ENCODE data around the gene ITLN1. TPM values are rescaled to one million over a fixed set of nuclear protein-coding genes. Genes with fewer than 3 reads are reported as not detected.

The ITLN1 gene
- polyA plus RNA-seq, 1 donor from 2014 or later, result not detected

DNA sequence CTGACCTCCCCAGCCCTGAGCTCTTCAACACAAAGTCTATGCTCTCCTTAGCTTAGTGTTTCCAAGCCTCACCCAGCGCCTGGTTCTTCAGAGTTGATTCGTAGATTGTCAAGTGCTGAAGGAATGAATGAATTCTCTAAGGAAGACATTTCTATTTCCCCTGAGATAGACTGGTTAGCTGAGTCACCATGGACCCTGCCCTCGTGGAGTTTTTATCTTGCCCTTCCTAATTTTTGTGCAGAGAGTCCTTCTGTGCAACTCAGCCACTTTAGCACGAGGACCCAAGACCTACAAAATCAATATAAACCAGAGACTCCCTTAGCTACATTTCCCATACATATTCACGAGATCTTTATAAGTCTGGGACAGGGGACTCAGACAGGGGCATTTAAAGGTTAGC lies 19.6 kb downstream of the ITLN1 start:
- no peak overlapping the region for H3K4me2 ChIP-seq (ENCODE audit: low read length)
- H3F3A ChIP-seq (ENCODE audit: insufficient read depth, low read length, poor library complexity, severe bottlenecking), result no peaks in the 10 kb centered on the region
- no peak overlapping the region for H3K9ac ChIP-seq (ENCODE audit: low read length)
- H3K79me2 ChIP-seq (replicated peaks; ENCODE audit: insufficient read depth, low read length), result no peaks in the 10 kb centered on the region
- H3K27ac ChIP-seq (ENCODE audit: low read length), result no peak overlapping the region
- no peaks in the 10 kb centered on the region for H3K36me3 ChIP-seq (ENCODE audit: insufficient read depth, low read length)
- H3K9me3 ChIP-seq (ENCODE audit: low read length), result no peaks in the 10 kb centered on the region
- no peak overlapping the region for H3K4me3 ChIP-seq (ENCODE audit: low read length)
- H2AFZ ChIP-seq (ENCODE audit: low read depth, low read length), result no peak overlapping the region
- H3K27me3 ChIP-seq (ENCODE audit: insufficient read depth, low read depth, low read length), result no peaks in the 10 kb centered on the region
- H3K9me2 ChIP-seq (ENCODE audit: insufficient read depth, low read length), result no peaks in the 10 kb centered on the region
- H4K20me1 ChIP-seq (ENCODE audit: insufficient read depth), result no peaks in the 10 kb centered on the region
- TF ChIP-seq EZH2 (IDR thresholded peaks at IDR 0.05; ENCODE audit: borderline replicate concordance, insufficient read depth, low read length, poor library complexity, severe bottlenecking), result no peak
- TF ChIP-seq, protein P1, sequence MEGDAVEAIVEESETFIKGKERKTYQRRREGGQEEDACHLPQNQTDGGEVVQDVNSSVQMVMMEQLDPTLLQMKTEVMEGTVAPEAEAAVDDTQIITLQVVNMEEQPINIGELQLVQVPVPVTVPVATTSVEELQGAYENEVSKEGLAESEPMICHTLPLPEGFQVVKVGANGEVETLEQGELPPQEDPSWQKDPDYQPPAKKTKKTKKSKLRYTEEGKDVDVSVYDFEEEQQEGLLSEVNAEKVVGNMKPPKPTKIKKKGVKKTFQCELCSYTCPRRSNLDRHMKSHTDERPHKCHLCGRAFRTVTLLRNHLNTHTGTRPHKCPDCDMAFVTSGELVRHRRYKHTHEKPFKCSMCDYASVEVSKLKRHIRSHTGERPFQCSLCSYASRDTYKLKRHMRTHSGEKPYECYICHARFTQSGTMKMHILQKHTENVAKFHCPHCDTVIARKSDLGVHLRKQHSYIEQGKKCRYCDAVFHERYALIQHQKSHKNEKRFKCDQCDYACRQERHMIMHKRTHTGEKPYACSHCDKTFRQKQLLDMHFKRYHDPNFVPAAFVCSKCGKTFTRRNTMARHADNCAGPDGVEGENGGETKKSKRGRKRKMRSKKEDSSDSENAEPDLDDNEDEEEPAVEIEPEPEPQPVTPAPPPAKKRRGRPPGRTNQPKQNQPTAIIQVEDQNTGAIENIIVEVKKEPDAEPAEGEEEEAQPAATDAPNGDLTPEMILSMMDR (IDR thresholded peaks at IDR 0.05; ENCODE audit: poor library complexity, severe bottlenecking), result no peak
- TF ChIP-seq, protein P2, sequence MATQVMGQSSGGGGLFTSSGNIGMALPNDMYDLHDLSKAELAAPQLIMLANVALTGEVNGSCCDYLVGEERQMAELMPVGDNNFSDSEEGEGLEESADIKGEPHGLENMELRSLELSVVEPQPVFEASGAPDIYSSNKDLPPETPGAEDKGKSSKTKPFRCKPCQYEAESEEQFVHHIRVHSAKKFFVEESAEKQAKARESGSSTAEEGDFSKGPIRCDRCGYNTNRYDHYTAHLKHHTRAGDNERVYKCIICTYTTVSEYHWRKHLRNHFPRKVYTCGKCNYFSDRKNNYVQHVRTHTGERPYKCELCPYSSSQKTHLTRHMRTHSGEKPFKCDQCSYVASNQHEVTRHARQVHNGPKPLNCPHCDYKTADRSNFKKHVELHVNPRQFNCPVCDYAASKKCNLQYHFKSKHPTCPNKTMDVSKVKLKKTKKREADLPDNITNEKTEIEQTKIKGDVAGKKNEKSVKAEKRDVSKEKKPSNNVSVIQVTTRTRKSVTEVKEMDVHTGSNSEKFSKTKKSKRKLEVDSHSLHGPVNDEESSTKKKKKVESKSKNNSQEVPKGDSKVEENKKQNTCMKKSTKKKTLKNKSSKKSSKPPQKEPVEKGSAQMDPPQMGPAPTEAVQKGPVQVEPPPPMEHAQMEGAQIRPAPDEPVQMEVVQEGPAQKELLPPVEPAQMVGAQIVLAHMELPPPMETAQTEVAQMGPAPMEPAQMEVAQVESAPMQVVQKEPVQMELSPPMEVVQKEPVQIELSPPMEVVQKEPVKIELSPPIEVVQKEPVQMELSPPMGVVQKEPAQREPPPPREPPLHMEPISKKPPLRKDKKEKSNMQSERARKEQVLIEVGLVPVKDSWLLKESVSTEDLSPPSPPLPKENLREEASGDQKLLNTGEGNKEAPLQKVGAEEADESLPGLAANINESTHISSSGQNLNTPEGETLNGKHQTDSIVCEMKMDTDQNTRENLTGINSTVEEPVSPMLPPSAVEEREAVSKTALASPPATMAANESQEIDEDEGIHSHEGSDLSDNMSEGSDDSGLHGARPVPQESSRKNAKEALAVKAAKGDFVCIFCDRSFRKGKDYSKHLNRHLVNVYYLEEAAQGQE (IDR thresholded peaks at IDR 0.05; ENCODE audit: borderline replicate concordance), result no peak
- no peak for TF ChIP-seq MXI1 (conservative IDR thresholded peaks at IDR 0.05; ENCODE audit: poor library complexity, severe bottlenecking)

- Histone ChIP-seq H3K4me2 (ENCODE audit: low read length) (no peak overlapping the region), H3K27me3 (ENCODE audit: insufficient read depth, low read depth, low read length) (no peaks in the 10 kb centered on the region), H3K79me2 (replicated peaks; ENCODE audit: insufficient read depth, low read length) (no peaks in the 10 kb centered on the region), H3K9me3 (ENCODE audit: low read length) (no peaks in the 10 kb centered on the region), H3K4me3 (ENCODE audit: low read length) (no peak overlapping the region), H3K27ac (ENCODE audit: low read length) (no peak overlapping the region), H4K20me1 (ENCODE audit: insufficient read depth) (no peaks in the 10 kb centered on the region), H2AFZ (ENCODE audit: low read depth, low read length) (no peak overlapping the region), H3F3A (ENCODE audit: insufficient read depth, low read length, poor library complexity, severe bottlenecking) (no peaks in the 10 kb centered on the region), H3K9me2 (ENCODE audit: insufficient read depth, low read length) (no peaks in the 10 kb centered on the region), H3K36me3 (ENCODE audit: insufficient read depth, low read length) (no peaks in the 10 kb centered on the region), H3K9ac (ENCODE audit: low read length) (no peak overlapping the region)
- TF ChIP-seq EP300 (conservative IDR thresholded peaks at IDR 0.05; ENCODE audit: poor library complexity, severe bottlenecking) (no peak), TAF1 (IDR thresholded peaks at IDR 0.05; ENCODE audit: low read depth) (no peak), RAD21 (conservative IDR thresholded peaks at IDR 0.05) (no peak)
- TF ChIP-seq, protein P2 (IDR thresholded peaks at IDR 0.05; ENCODE audit: borderline replicate concordance), result no peak
- TF ChIP-seq, protein P1 (IDR thresholded peaks at IDR 0.05; ENCODE audit: poor library complexity, severe bottlenecking), result no peak
These were observed 20.8 kb downstream of the ITLN1 start for GRCh38 chr1:160864173-160864572.
